Right cardiac atrium (tissue), 5 donors: ENCODE results near the gene WIZ. TPM values are rescaled to one million over a fixed set of nuclear protein-coding genes. Genes with fewer than 3 reads are reported as not detected.

Source experiments
- ATAC-seq, 2 donors: fragments of 200-7000 bp; cut with Tn5 transposase; one replicate each; pipeline versions ENCODE4 v1.8.0 to v1.9.1; 2020; ENCODE audit warnings: moderate library complexity in 2 of 2, mild to moderate bottlenecking in 1 of 2
- DNase-seq, 3 donors: peaks; one replicate each; pipeline ENCODE4 v3.0.0-alpha.2; 2020
- H3K27ac ChIP-seq: one replicate; pipeline ENCODE4 v1.5.1; 2013; ENCODE audit warnings: mild to moderate bottlenecking, low read length, control low read depth, moderate library complexity
- H3K27me3 ChIP-seq: one replicate; pipeline ENCODE4 v1.6.1; 2013; ENCODE audit not compliant: control insufficient read depth, insufficient read depth
- H3K4me1 ChIP-seq: one replicate; pipeline ENCODE4 v1.6.1; 2013; ENCODE audit warnings: low read length; ENCODE audit not compliant: control insufficient read depth, insufficient read depth
- H3K4me3 ChIP-seq: one replicate; pipeline ENCODE4 v1.5.1; 2013; ENCODE audit warnings: low read length, control low read depth
- H3K9me3 ChIP-seq: one replicate; pipeline ENCODE4 v1.6.1; 2013; ENCODE audit warnings: low read length; ENCODE audit not compliant: control insufficient read depth
- WGBS: extraction: QIAGEN DNeasy Blood & Tissue Kit; methylation state at CpG from one replicate; pipeline ENCODE4 v1.1.7; 2013; 5-methylcytosine and 5-hydroxymethylcytosine counted together
- intact Hi-C, 4 donors: fragments of 100-400 bp; cut with DNase I; formaldehyde crosslinking; loops; one replicate each; pipeline versions ENCODE4 v1.11.0 to v1.14.0; 2022 to 2023
- polyA plus RNA-seq: library from polyadenylated mRNA; stranded (reverse); fragments of 200-250 nt; gene quantifications from one replicate; pipeline ENCODE4 v1.2.3, GENCODE V29; 2013
- total RNA-seq, 4 donors: library from RNA; stranded (reverse); fragmentation: NEBNext Ultra II Directional; extraction: Animal tissue kit (Norgen Biotek cat#: 25700); gene quantifications; one replicate each; pipeline ENCODE4 v1.2.1, GENCODE V29; 2021
- donor health status: healthy with polysubstance abuse.
- donor health status: DM: no; HTN: yes; CAD: no.
- donor health status: DM: no; HTN: no; CAD: no.
- donor health status: DM: no; HTN: yes; CAD: no; lungs with severe emphysema.
- donor health status: DM: yes; HTN: yes; CAD: no.

The WIZ gene
- total and polyA plus RNA-seq, 5 donors, result 28.0 to 36.5 (median 31.2) TPM

DNA sequence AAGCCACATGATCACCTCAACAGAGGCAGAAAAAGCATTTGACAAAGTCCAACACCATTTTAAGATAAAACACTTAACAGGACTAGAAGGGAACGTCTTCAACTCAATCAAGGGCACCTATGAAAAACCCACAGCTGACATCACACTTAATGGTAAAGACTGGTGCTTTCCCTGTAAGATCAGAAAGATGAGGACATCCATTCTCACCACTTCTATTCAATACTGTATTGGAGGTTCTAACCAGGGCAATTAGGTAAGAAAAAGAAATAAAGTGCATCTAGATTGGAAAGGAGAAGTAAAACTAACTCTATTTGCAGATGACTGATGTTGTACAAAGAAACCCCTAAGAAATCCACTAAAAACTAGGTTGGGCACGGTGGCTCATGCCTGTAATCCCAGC, 58.9 kb downstream of the WIZ start:
- intact Hi-C loops, result no loop called here
- no peaks in the 10 kb centered on the region for H3K27me3 ChIP-seq
- 78% methylated on average over 2 of the region's 2 CpGs for WGBS
- no peaks in the 10 kb centered on the region for H3K4me1 ChIP-seq
- no peak overlapping the region for H3K27ac ChIP-seq
- no peak for DNase-seq
- no peak overlapping the region for H3K4me3 ChIP-seq
- H3K9me3 ChIP-seq, result no peaks in the 10 kb centered on the region
- no peak for ATAC-seq

DNA sequence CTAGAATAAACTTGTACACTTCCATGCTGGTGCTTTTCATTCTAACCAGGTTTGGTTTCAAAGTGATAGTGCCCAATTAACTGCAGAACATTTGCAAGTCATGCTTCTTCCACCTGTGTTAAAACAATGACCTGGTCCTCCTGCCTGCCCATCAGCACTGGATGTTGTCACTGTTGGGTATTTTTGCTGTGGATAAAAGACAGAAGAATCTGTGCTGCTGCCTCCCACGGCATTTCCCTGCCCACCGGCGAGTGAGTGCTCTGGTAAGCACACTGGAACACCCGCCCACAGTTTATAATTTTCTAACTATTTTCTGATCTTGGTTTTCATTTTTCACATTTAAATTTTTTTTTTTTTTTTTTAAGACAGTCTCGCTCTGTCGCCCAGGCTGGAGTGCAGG, 67.9 kb downstream of the WIZ start:
- no peak for DNase-seq
- ATAC-seq, result no peak
- Histone ChIP-seq H3K4me1 (peaks cover 6% of the 10 kb centered on the region), H3K4me3 (no peak overlapping the region), H3K27me3 (no peaks in the 10 kb centered on the region), H3K27ac (no peak overlapping the region), H3K9me3 (no peaks in the 10 kb centered on the region)
- intact Hi-C loops, result no loop called here
- WGBS, result 87% methylated on average over 6 of the region's 6 CpGs

DNA sequence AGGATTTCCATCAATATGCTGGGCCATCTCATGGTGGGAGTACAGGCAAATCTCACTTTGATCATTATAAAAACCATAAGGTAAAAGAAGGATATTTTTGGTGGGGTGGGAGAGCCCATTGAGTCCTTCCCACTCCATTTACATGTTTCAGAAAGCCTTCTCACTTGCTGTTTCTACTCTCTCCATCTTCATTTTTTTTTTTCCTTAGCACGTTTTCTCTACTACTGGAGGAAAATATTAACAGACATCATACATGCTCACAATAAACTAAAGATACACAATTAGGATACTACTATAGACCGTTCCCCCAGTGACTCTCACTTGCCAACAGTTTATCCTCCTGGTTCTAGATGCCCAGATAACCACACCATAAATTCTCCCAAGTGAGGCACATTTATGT, 68.3 kb downstream of the WIZ start:
- no peaks in the 10 kb centered on the region for H3K9me3 ChIP-seq
- 86% methylated on average over 2 of the region's 2 CpGs for WGBS
- no peak for DNase-seq
- no peak overlapping the region for H3K27ac ChIP-seq
- intact Hi-C loops, result no loop called here
- H3K27me3 ChIP-seq, result no peaks in the 10 kb centered on the region
- no peak for ATAC-seq
- peaks cover 6% of the 10 kb centered on the region for H3K4me1 ChIP-seq
- no peak overlapping the region for H3K4me3 ChIP-seq

DNA sequence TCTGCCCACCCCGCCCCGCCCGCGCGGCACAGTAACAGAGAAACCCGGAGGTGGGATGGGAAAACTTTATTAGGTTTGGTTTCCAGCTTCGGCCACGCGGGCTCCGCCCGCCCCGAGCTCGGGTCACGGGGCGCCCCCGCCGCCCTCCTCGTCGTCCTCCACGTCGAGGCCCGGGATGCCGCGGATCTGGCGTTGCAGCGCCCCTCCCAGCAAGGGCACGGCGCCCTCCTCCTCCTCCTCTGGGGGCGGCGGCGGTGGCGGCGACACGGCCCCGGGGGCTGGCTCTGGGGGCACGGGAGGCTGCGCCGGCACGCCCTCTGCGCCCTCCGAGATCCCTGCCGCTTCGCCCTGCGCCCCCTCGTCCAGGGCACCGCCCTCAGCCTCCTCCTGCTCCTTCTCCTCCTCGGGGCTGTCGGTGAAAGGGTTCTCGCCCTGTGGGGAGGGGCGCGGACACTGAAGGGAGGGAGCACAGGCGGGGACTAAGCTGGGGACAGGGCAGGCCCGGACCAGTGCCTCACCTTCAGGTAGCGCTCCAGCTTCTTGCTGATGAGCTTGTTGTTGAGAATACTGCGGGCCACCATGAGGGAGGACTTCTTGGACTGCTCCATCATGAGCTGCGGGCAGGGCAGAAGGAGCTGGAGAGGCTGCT, 69.6 kb downstream of the WIZ start:
- peaks cover 6% of the 10 kb centered on the region for H3K4me1 ChIP-seq
- intact Hi-C loops, result loop anchor here in 2 of 4 donors (2.0 to 10.0 kb wide), 2 partner anchors 115 kb away; no protein-coding TSS in a partner anchor
- WGBS, result 2% methylated on average over 56 of the region's 56 CpGs
- no peaks in the 10 kb centered on the region for H3K27me3 ChIP-seq
- peak; percentile 29 to 53 for ATAC-seq
- H3K9me3 ChIP-seq, result no peaks in the 10 kb centered on the region
- H3K4me3 ChIP-seq, result peak overlapping the region; percentile 51
- H3K27ac ChIP-seq, result peak overlapping the region; percentile 59
- peak in 2 of 3 donors; percentile 75 to 85 for DNase-seq

DNA sequence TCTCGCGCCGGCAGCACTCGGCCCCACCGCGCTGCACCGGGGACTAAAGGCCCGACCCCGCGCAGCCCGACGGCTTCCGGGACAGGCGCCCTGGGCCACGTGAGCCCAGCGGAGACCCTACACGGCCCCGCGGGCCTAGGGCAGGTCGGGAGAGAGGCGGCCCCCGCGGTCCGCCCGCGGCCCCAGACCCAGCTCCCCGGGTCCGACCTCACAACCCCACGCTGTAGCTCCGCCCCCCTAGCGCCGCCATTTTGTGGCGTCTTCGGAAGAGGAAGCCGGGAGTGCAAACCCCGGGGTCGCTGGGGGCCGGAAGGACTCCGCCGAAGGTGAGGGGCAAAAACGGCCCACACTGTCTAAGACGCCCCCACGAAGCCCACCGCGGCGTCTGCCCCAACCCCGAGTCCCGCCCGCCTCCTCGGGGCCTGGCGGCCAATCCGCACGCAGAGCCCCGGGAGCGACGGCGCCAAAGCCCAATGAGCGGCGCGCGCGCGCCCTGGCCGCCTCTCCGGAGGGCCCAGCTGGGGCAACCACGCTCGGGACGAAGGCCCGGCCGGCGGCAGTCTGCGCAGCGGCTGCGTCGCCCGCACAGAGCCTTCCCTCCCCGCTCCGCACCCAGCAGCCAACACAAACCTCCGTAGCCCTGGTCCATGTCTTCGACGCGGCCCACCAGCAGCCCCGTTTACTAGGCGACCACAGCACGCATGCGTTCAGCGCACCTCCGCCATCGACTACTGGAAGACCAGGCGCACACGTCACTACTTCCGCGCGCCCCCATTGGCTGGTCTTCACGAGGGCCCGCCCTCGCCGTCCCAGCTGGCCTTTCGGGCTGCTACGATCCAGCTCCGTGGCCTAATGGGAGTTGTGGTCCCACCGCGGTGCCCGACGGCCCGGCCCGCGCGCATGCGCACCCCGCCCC, 70.4 kb downstream of the WIZ start, which contains the start of gene AKAP8:
TSS of gene AKAP8 (minus strand) at position 705 of the 916 bp plus-strand sequence. CDS start at position 649, 56 bp downstream.
- peaks cover 11% of the 10 kb centered on the region for H3K4me1 ChIP-seq

DNA sequence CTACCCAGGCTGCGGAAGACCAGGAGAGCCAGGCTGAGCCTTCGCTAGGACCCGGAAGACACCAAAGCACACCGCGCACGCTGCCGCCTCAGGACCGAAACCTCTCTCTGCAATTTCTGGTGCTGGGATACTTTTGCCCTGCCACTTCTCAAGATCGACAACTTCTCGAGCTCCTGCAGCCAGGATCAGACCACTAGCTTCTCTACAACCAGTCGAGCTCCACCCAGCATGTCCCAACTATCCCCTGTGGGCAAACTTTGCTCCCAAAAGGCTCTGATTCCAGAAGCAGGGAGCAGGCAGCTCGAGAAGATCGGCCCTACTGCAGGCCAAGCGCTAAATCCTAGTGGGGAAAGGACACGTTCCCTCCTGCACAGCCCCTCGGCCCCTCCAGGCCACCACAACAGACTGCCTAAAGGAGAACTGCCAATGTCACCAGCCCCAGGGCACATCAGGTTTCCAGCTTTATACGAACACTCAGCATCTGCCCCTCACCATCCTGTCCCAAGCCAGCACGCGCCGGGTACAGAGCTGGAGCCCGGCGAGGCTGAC, 71.1 kb downstream of the WIZ start:
- under 1% methylated on average over 22 of the region's 22 CpGs for WGBS
- DNase-seq, result peak; percentile 40 to 76 (median 73)
- intact Hi-C loops, result loop anchor here in 2 of 4 donors (2.0 to 10.0 kb wide), 2 partner anchors 114 kb away; no protein-coding TSS in a partner anchor
- Histone ChIP-seq H3K4me1 (peaks cover 16% of the 10 kb centered on the region), H3K9me3 (no peaks in the 10 kb centered on the region), H3K27ac (peak overlapping the region; percentile 77), H3K4me3 (peak overlapping the region; percentile 86), H3K27me3 (no peaks in the 10 kb centered on the region)
- peak in 1 of 2 donors; percentile 4 for ATAC-seq

More for the DNA sequence above, 70.4 kb downstream of the WIZ start, which contains the start of gene AKAP8:
- Histone ChIP-seq H3K27ac (peak within 1 kb of the TSS; percentile 77), H3K4me3 (peak within 1 kb of the TSS; percentile 86), H3K9me3 (no peaks in the 10 kb centered on the region), H3K27me3 (no peaks in the 10 kb centered on the region)
- DNase-seq (peak; percentile 99 to 100 (median 99)), ATAC-seq (peak; percentile 97)
- under 1% methylated on average over 111 of the region's 111 CpGs for WGBS
- intact Hi-C loops, result loop anchor here in 2 of 4 donors (2.0 to 10.0 kb wide), 2 partner anchors 115 kb away; no protein-coding TSS in a partner anchor

DNA sequence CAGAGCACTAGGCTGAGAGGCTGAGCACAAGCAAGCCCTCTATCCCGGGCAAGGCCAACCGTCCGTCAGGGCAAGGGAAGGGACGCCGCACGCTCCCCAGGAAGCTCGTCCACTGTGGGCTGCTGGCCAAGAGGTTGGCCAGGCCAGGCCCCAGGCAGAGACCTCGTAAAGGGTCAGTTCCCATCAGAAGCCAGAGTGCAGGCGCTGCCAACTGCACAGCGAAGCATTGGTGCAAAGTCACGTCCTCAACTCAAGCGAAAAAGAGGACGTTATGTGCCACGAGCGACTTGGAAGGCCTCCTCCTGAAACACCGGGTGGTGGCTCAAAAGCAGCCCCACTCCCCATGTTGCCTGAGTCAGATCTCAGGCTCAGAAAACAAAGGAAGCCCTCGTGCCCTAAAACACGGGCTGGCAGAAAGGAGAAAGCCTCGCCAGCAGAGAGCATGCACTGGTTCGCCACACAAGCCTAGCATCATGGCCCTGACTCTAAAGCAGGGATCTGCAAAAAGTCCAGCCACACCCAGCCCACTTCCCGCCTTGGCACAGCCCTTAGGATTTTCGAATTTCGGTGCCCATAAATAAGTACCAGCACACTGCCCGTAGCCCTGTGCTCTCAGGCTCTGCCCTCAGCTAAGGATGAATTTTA, 74.8 kb downstream of the WIZ start:
- intact Hi-C loops, result loop anchor here in 1 of 4 donors (10.0 kb wide), 1 partner anchor 110 kb away; no protein-coding TSS in a partner anchor
- Histone ChIP-seq H3K4me3 (no peak overlapping the region), H3K27ac (peak overlapping the region; percentile 66), H3K9me3 (no peaks in the 10 kb centered on the region), H3K4me1 (peaks cover 16% of the 10 kb centered on the region), H3K27me3 (no peaks in the 10 kb centered on the region)
- DNase-seq (peak; percentile 75 to 89 (median 85)), ATAC-seq (peak; percentile 30 to 36)
- 33% methylated on average over 24 of the region's 24 CpGs for WGBS

DNA sequence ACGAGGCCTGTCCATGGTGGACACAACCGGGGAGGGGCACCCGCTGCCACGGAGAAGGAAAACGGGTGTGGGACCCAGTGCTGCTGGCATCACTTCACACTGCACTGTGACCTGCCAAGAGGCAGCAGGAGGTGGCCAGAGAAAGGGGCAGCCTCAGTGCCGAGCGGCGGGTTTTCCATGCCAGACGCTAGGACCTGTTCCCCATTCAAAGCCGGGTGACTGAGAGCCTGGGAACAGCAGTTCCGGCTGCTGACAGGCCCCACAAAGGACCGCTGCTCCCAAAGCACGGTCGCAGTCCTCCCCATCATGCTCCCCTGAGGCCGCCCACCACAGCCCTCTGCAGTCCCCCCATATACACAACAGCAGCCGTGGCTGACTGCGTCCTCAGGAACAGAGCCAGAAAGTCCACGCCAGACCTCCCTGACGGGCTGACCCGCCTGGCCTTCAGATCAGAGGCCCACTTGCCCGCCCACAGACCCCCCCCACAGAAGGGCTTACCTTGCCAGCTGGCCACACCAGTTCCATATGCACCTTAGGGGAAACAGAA, 75.6 kb downstream of the WIZ start:
- intact Hi-C loops, result loop anchor here in 1 of 4 donors (10.0 kb wide), 1 partner anchor 109 kb away; no protein-coding TSS in a partner anchor
- ATAC-seq, result no peak
- 56% methylated on average over 21 of the region's 21 CpGs for WGBS

DNA sequence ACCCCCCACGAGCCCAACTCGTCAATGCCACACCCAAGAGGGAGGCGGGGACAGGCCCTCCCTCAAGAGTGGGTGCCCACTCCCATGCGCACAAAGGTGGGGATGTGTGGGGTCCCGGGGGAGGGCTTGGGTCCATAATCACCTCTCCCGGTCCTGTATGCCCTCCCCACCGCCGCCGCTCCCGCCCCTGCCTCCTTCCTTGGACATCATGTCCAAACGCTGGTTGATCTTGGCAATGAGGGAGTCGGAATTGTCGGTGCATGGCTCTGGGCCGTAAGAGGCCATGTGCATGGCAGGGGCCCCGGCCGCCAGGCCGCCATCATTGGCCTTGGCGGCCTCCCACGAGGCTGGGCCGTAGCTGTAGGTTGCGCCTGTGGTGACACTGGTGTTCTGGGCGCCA, 76.1 kb downstream of the WIZ start:
- no peak overlapping the region for H3K4me3 ChIP-seq
- peak in 1 of 3 donors; percentile 56 for DNase-seq
- intact Hi-C loops, result loop anchor here in 1 of 4 donors (10.0 kb wide), 1 partner anchor 109 kb away; no protein-coding TSS in a partner anchor
- no peak for ATAC-seq
- no peaks in the 10 kb centered on the region for H3K9me3 ChIP-seq
- peaks cover 16% of the 10 kb centered on the region for H3K4me1 ChIP-seq
- 92% methylated on average over 22 of the region's 22 CpGs for WGBS
- H3K27me3 ChIP-seq, result no peaks in the 10 kb centered on the region
- no peak overlapping the region for H3K27ac ChIP-seq

More for the DNA sequence above, 75.6 kb downstream of the WIZ start:
- peak in 2 of 3 donors; percentile 64 to 67 for DNase-seq
- Histone ChIP-seq H3K4me1 (peaks cover 16% of the 10 kb centered on the region), H3K27ac (peak overlapping the region; percentile 37), H3K9me3 (no peaks in the 10 kb centered on the region), H3K4me3 (no peak overlapping the region), H3K27me3 (no peaks in the 10 kb centered on the region)

DNA sequence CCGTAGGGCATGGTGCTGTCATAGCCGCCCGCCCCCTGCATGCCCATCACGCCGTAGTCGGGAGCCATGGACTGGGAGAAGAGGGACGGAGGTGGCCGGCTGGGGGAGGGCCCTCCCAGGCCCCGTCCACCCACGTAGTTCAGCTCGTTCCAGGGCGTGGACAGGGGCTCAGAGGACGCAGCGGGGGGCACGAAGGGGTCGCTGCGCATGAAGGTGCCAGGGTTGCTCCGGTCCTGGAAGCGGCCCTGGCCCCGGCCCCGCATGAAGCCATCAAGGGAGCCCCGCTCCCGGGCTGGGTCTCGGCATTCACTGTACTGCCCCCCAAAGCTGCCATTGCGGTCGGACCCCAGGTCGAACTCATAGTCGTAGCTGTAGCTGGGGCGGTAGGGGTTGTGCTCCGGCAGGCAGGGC, 76.9 kb downstream of the WIZ start:
- no peak for ATAC-seq
- peaks cover 16% of the 10 kb centered on the region for H3K4me1 ChIP-seq
- no peak overlapping the region for H3K4me3 ChIP-seq
- H3K27me3 ChIP-seq, result no peaks in the 10 kb centered on the region
- no peak overlapping the region for H3K27ac ChIP-seq
- no peak for DNase-seq
- intact Hi-C loops, result loop anchor here in 1 of 4 donors (10.0 kb wide), 1 partner anchor 108 kb away; no protein-coding TSS in a partner anchor
- WGBS, result 93% methylated on average over 30 of the region's 30 CpGs
- H3K9me3 ChIP-seq, result no peaks in the 10 kb centered on the region
